Fibroblast of lung (primary cell): ENCODE measurements around the gene PDSS2.

ENCODE experiments used
- EZH2 ChIP-seq: IDR thresholded peaks from 2 replicates; pipeline ENCODE4 v1.5.1; 2012; ENCODE audit warnings: low read length, control low read depth, mild to moderate bottlenecking; ENCODE audit errors: missing control alignments
- TF ChIP-seq, protein P1 (sequence below), 2 donors: IDR thresholded peaks in 1 of 2; conservative IDR thresholded peaks in 1 of 2; 1 replicate in 1 of 2; 2 replicates in 1 of 2; pipeline ENCODE4 v1.5.1; 2011 to 2012; ENCODE audit warnings: low read length in 2 of 2, control low read depth in 1 of 2, inconsistent platforms in 1 of 2, low read depth in 1 of 2, mild to moderate bottlenecking in 1 of 2

DNA sequence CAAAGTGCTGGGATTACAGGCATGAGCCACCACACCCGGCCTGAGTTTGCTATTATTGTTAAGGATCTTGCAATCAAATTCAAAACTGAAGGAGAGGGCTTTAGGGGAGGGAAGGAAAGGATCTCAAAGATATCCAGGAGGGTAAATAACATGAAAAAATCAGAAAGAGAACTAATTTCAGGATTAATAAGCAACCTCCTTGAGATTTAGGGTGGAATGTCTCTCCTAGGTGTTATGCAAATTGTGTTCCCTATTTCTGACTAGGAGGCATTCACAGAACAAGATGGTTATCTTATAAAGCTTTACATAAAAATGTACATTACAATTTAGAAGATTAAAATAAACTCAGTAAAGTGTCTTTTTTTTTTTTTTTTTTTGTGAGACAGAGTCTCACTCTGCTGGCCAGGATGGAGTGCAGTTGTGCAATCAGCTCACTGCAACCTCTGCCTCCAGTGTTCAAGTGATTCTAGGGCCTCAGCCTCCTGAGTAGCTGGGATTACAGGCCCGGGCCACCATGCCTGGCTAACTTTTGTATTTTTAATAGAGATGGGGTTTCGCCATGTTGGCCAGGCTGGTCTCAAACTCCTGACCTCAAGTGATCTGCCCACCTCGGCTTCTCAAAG, 252.0 kb downstream of the PDSS2 start:
- TF ChIP-seq, protein P1, sequence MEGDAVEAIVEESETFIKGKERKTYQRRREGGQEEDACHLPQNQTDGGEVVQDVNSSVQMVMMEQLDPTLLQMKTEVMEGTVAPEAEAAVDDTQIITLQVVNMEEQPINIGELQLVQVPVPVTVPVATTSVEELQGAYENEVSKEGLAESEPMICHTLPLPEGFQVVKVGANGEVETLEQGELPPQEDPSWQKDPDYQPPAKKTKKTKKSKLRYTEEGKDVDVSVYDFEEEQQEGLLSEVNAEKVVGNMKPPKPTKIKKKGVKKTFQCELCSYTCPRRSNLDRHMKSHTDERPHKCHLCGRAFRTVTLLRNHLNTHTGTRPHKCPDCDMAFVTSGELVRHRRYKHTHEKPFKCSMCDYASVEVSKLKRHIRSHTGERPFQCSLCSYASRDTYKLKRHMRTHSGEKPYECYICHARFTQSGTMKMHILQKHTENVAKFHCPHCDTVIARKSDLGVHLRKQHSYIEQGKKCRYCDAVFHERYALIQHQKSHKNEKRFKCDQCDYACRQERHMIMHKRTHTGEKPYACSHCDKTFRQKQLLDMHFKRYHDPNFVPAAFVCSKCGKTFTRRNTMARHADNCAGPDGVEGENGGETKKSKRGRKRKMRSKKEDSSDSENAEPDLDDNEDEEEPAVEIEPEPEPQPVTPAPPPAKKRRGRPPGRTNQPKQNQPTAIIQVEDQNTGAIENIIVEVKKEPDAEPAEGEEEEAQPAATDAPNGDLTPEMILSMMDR (conservative IDR thresholded peaks at IDR 0.05 in 1 of 2, IDR thresholded peaks at IDR 0.05 in 1 of 2; ENCODE audit: low read depth in 1 of 2, low read length in 2 of 2): no peak
- no peak for TF ChIP-seq EZH2
